ENCODE data around the gene SPTBN5. TPM values are rescaled to one million over a fixed set of nuclear protein-coding genes. Genes with fewer than 3 reads are reported as not detected.

The SPTBN5 gene
- total and polyA plus RNA-seq, 12 donors, result under 0.01 to 6.8 (median 0.55) TPM

GRCh38 chr15:41884458-41884857 lies 9.4 kb downstream of the SPTBN5 start:
- Histone ChIP-seq H3K36me3 (replicated peaks in 1 of 2) (no peaks in the 10 kb centered on the region), H3K9me3 (replicated peaks in 1 of 3) (no peaks in the 10 kb centered on the region), H3K27ac (no peak overlapping the region), H3K27me3 (no peaks in the 10 kb centered on the region), H3K4me1 (replicated peaks in 1 of 2) (peaks cover 0 to 11% of the 10 kb centered on the region in 2 donors), H3K4me3 (no peak overlapping the region)
- intact Hi-C loops (cut with DNase I), result no loop called here
- TF ChIP-seq CTCF (IDR thresholded peaks at IDR 0.05), result no peak
- TF ChIP-seq POLR2A (IDR thresholded peaks at IDR 0.05), result no peak
- no peak for DNase-seq
- 82 to 95% (median 91%) methylated on average over 7 of the region's 7 CpGs for WGBS, 4 donors

GRCh38 chr15:41883484-41883825 lies 10.4 kb downstream of the SPTBN5 start:
- TF ChIP-seq POLR2A (IDR thresholded peaks at IDR 0.05) (no peak), CTCF (IDR thresholded peaks at IDR 0.05) (no peak)
- Histone ChIP-seq H3K27me3 (no peaks in the 10 kb centered on the region), H3K4me1 (replicated peaks in 1 of 2) (peaks cover 0 to 11% of the 10 kb centered on the region in 2 donors), H3K27ac (no peak overlapping the region), H3K4me3 (no peak overlapping the region), H3K9me3 (replicated peaks in 1 of 3) (no peaks in the 10 kb centered on the region), H3K36me3 (replicated peaks in 1 of 2) (no peaks in the 10 kb centered on the region)
- 88 to 100% (median 98%) methylated on average over 2 of the region's 2 CpGs for WGBS, 4 donors
- no peak for DNase-seq
- intact Hi-C loops (cut with DNase I), result no loop called here

GRCh38 chr15:41882689-41883483 lies 11.0 kb downstream of the SPTBN5 start:
- no peak overlapping the region for H3K4me3 ChIP-seq
- peaks cover 0 to 11% of the 10 kb centered on the region in 2 donors for H3K4me1 ChIP-seq (replicated peaks in 1 of 2)
- H3K27ac ChIP-seq, result no peak overlapping the region
- intact Hi-C loops (cut with DNase I), result no loop called here
- H3K36me3 ChIP-seq (replicated peaks in 1 of 2), result no peaks in the 10 kb centered on the region
- H3K27me3 ChIP-seq, result no peaks in the 10 kb centered on the region
- DNase-seq, result peak in 6 of 7 donors; percentile 44 to 68 (median 56)
- no peak for TF ChIP-seq CTCF (IDR thresholded peaks at IDR 0.05)
- TF ChIP-seq POLR2A (IDR thresholded peaks at IDR 0.05), result no peak
- 67 to 71% (median 69%) methylated on average over 8 to 14 of the region's 14 CpGs for WGBS, 4 donors
- H3K9me3 ChIP-seq (replicated peaks in 1 of 3), result no peaks in the 10 kb centered on the region

- WGBS, 4 donors, result 44 to 82% (median 48%) methylated on average over 8 to 81 of the region's 81 CpGs
- DNase-seq, result no peak
- intact Hi-C loops (cut with DNase I), result no loop called here
- H3K4me1 ChIP-seq (replicated peaks in 1 of 2), result peaks cover 0 to 11% of the 10 kb centered on the region in 2 donors
- H3K27ac ChIP-seq, result no peak overlapping the region
- no peaks in the 10 kb centered on the region for H3K27me3 ChIP-seq
- no peaks in the 10 kb centered on the region for H3K36me3 ChIP-seq (replicated peaks in 1 of 2)
- TF ChIP-seq POLR2A (IDR thresholded peaks at IDR 0.05) (no peak), CTCF (IDR thresholded peaks at IDR 0.05) (no peak)
- H3K9me3 ChIP-seq (replicated peaks in 1 of 3), result no peaks in the 10 kb centered on the region
- H3K4me3 ChIP-seq, result peak overlapping the region in 1 of 4 donors; percentile 13
Measured at GRCh38 chr15:41881920-41882688, 11.7 kb downstream of the SPTBN5 start.
